WERI-Rb-1 (cell line): ENCODE data around the gene SLC35D2.
"Not testable (repeated sequence)": the region's sequence is repeated elsewhere in the genome, so short reads cannot be mapped to it uniquely, and the experiment has no call there.

Experiments
- DNase-seq: peaks from one replicate; pipeline ENCODE4 v3.0.0-alpha.2; 2020
- H3K27ac ChIP-seq: fragments of 250-450 bp; sonication (Bioruptor Pico); 2 replicates; pipeline ENCODE4 v1.5.1; 2020; ENCODE audit warnings: mild to moderate bottlenecking, moderate library complexity
- H3K27me3 ChIP-seq: fragments of 250-450 bp; sonication (Bioruptor Pico); 2 replicates; pipeline ENCODE4 v1.5.1; 2021; ENCODE audit warnings: mild to moderate bottlenecking, low read depth, moderate library complexity; ENCODE audit not compliant: insufficient read depth, severe bottlenecking
- H3K36me3 ChIP-seq: fragments of 250-450 bp; sonication (Bioruptor Pico); 2 replicates; pipeline ENCODE4 v1.5.1; 2020; ENCODE audit warnings: mild to moderate bottlenecking, moderate library complexity
- H3K4me3 ChIP-seq: 2 replicates; pipeline ENCODE4 v1.5.1; 2011; ENCODE audit warnings: low read depth, mild to moderate bottlenecking, control low read depth, low read length
- H3K9me3 ChIP-seq: fragments of 250-450 bp; sonication (Bioruptor Pico); 2 replicates; pipeline ENCODE4 v1.5.1; 2021; ENCODE audit warnings: mild to moderate bottlenecking, moderate library complexity; ENCODE audit not compliant: severe bottlenecking
- TF ChIP-seq, protein P1 (sequence below): IDR thresholded peaks from 2 replicates; pipeline ENCODE4 v1.5.1; 2011; ENCODE audit warnings: low read depth, mild to moderate bottlenecking, control low read depth, inconsistent platforms, low read length

SLC35D2 gene

GRCh38 chr9:96320749-96321280, 62.7 kb downstream of the SLC35D2 start:
- Histone ChIP-seq H3K4me3 (no peak overlapping the region), H3K27me3 (no peaks in the 10 kb centered on the region), H3K9me3 (no peaks in the 10 kb centered on the region), H3K36me3 (no peaks in the 10 kb centered on the region), H3K27ac (no peak overlapping the region)
- TF ChIP-seq, protein P1, sequence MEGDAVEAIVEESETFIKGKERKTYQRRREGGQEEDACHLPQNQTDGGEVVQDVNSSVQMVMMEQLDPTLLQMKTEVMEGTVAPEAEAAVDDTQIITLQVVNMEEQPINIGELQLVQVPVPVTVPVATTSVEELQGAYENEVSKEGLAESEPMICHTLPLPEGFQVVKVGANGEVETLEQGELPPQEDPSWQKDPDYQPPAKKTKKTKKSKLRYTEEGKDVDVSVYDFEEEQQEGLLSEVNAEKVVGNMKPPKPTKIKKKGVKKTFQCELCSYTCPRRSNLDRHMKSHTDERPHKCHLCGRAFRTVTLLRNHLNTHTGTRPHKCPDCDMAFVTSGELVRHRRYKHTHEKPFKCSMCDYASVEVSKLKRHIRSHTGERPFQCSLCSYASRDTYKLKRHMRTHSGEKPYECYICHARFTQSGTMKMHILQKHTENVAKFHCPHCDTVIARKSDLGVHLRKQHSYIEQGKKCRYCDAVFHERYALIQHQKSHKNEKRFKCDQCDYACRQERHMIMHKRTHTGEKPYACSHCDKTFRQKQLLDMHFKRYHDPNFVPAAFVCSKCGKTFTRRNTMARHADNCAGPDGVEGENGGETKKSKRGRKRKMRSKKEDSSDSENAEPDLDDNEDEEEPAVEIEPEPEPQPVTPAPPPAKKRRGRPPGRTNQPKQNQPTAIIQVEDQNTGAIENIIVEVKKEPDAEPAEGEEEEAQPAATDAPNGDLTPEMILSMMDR: no peak
- DNase-seq: no peak

GRCh38 chr9:96318921-96319565, 64.5 kb downstream of the SLC35D2 start:
- Histone ChIP-seq H3K4me3 (no peak overlapping the region), H3K36me3 (no peaks in the 10 kb centered on the region), H3K27ac (no peak overlapping the region), H3K27me3 (no peaks in the 10 kb centered on the region), H3K9me3 (peaks cover 1% of the 10 kb centered on the region)
- TF ChIP-seq, protein P1: no peak
- no peak for DNase-seq

GRCh38 chr9:96317335-96317980, 66.1 kb downstream of the SLC35D2 start:
- no peaks in the 10 kb centered on the region for H3K27me3 ChIP-seq
- peak; percentile 54 for DNase-seq
- H3K4me3 ChIP-seq: no peak overlapping the region
- H3K9me3 ChIP-seq: peaks cover 16% of the 10 kb centered on the region
- no peaks in the 10 kb centered on the region for H3K36me3 ChIP-seq
- TF ChIP-seq, protein P1: peak; percentile 66
- no peak overlapping the region for H3K27ac ChIP-seq

GRCh38 chr9:96309850-96310249, 73.7 kb downstream of the SLC35D2 start:
- no peak overlapping the region for H3K4me3 ChIP-seq
- H3K9me3 ChIP-seq: peaks cover 20% of the 10 kb centered on the region
- no peaks in the 10 kb centered on the region for H3K36me3 ChIP-seq
- no peaks in the 10 kb centered on the region for H3K27me3 ChIP-seq
- no peak overlapping the region for H3K27ac ChIP-seq
- DNase-seq: no peak
- TF ChIP-seq, protein P1: no peak

DNA sequence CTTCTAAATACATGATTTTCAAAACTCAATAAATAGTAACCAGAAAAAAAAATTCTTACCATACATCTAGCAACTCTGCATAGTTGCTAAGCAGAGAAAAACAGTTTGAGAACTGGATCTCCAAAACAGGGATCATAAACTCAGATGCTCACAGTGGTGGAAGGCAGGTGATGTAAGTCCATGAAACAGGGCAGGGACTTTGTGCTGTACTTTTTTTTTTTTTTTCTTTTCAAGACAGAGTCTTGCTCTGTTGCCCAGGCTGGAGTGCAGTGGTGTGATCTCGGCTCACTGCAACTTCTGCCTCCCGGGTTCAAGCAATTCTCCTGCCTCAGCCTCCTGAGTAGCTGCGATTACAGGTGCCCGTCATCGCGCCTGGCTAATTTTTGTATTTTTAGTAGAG, 76.6 kb downstream of the SLC35D2 start:
- H3K36me3 ChIP-seq, H3K4me3 ChIP-seq: not testable (repeated sequence)

GRCh38 chr9:96305171-96305570, 78.3 kb downstream of the SLC35D2 start:
- H3K27ac ChIP-seq: no peak overlapping the region
- H3K27me3 ChIP-seq: no peaks in the 10 kb centered on the region
- no peaks in the 10 kb centered on the region for H3K36me3 ChIP-seq
- no peak overlapping the region for H3K4me3 ChIP-seq
- TF ChIP-seq, protein P1: no peak
- no peaks in the 10 kb centered on the region for H3K9me3 ChIP-seq
- no peak for DNase-seq

More for the DNA sequence above, 76.6 kb downstream of the SLC35D2 start:
- DNase-seq, H3K27me3 ChIP-seq, H3K9me3 ChIP-seq, H3K27ac ChIP-seq: not testable (repeated sequence)
